Right lobe of liver (tissue), 6 donors: Measurements from ENCODE around the gene KLHL41. TPM values are rescaled to one million over a fixed set of nuclear protein-coding genes. Genes with fewer than 3 reads are reported as not detected.
A peak's percentile ranks its signal among the peaks of the same experiment; 100 is the strongest.
"Not testable (repeated sequence)": the region's sequence is repeated elsewhere in the genome, so short reads cannot be mapped to it uniquely, and the experiment has no call there.

Source experiments
- ATAC-seq, 4 donors: fragments of 200-7000 bp; cut with Tn5 transposase; one replicate each; pipeline ENCODE4 v1.9.1; 2020; ENCODE audit warnings: mild to moderate bottlenecking in 4 of 4, moderate library complexity in 4 of 4
- DNase-seq, 3 donors: peaks; one replicate each; pipeline ENCODE4 v3.0.0-alpha.2; 2020
- H3K27ac ChIP-seq, 3 donors: fragments of 200-600 bp; one replicate each; pipeline ENCODE4 v1.8.0; 2022
- H3K27me3 ChIP-seq, 2 donors: fragments of 200-600 bp; one replicate each; pipeline ENCODE4 v1.8.0; 2022
- H3K36me3 ChIP-seq, 4 donors: fragments of 200-600 bp; sonication (generic) in 1 of 4; one replicate each; pipeline versions ENCODE4 v1.5.1 to v1.8.0; 2017 to 2022; ENCODE audit warnings: control low read depth in 1 of 4
- H3K4me1 ChIP-seq, 4 donors: fragments of 200-600 bp; sonication (generic) in 1 of 4; one replicate each; pipeline versions ENCODE4 v1.5.1 to v1.8.0; 2017 to 2022; ENCODE audit warnings: control low read depth in 1 of 4
- H3K4me3 ChIP-seq, 3 donors: fragments of 200-600 bp; one replicate each; pipeline ENCODE4 v1.8.0; 2022
- H3K9me3 ChIP-seq, 4 donors: fragments of 200-600 bp; sonication (generic) in 1 of 4; one replicate each; pipeline versions ENCODE4 v1.5.1 to v1.8.0; 2017 to 2022; ENCODE audit warnings: control low read depth in 1 of 4
- POLR2A ChIP-seq: fragments of 450-650 bp; IDR thresholded peaks from one replicate; pipeline ENCODE4 v1.6.1; 2017; ENCODE audit warnings: antibody characterized with exemption, mild to moderate bottlenecking
- WGBS: methylation state at CpG from one replicate; pipeline ENCODE4 v1.1.6; 2018; ENCODE audit warnings: low coverage, low lambda C conversion rate; ENCODE audit not compliant: insufficient coverage; ENCODE audit errors: missing lambda C conversion rate; 5-methylcytosine and 5-hydroxymethylcytosine counted together
- intact Hi-C, 2 donors: fragments of 100-400 bp; cut with DNase I; formaldehyde crosslinking; loops; one replicate each; pipeline versions ENCODE4 v1.11.2 to v1.14.1; 2022
- total RNA-seq, 6 experiments: library from RNA; depleted of rRNA in 2 of 6; stranded (reverse); fragments of >200 nt in 2 of 6; fragmentation: NEBNext Ultra II Directional in 3 of 6; extraction: Animal tissue kit (Norgen Biotek cat#: 25700) in 3 of 6; gene quantifications; one replicate each; pipeline versions ENCODE4 v1.1.0 to v1.2.4, GENCODE V29; 2016 to 2023
- TF ChIP-seq, protein P1 (sequence below), 4 donors: fragments of 200-600 bp in 3 of 4; fragments of 450-650 bp in 1 of 4; IDR thresholded peaks; one replicate each; pipeline versions ENCODE4 v1.5.1 to v1.8.0; 2016 to 2022; ENCODE audit warnings: antibody characterized with exemption in 4 of 4, mild to moderate bottlenecking in 2 of 4
- donor health status: DM: no; HTN: yes; CAD: no.
- donor health status: DM: no; HTN: no; CAD: no.
- donor health status: DM: no; HTN: no; CAD: no.
- donor health status: DM: no; HTN: yes; CAD: no.
- donor health status: DM: no; HTN: yes; CAD: no.

KLHL41 gene
- total RNA-seq, 6 experiments from 2014 or later, result 0.22 to 3.7 (median 0.30) TPM

DNA sequence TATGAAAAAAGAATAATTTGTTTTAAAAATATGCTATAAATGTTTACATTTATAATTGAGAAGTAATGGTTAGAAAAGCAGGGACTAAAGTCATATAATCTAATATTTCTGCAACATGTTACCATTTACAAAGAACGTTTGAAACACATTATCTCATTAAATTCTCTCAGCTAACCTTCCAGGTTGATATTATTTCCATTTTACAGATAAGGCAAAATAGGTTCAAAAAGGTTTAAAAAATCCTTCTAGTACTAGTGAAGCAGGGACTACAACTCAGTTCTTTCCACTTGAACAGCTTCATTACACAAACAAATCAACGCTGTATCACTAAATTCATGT, 63.3 kb downstream of the KLHL41 start:
- 8% methylated on average over 2 of the region's 2 CpGs for WGBS
- no peak for ATAC-seq

DNA sequence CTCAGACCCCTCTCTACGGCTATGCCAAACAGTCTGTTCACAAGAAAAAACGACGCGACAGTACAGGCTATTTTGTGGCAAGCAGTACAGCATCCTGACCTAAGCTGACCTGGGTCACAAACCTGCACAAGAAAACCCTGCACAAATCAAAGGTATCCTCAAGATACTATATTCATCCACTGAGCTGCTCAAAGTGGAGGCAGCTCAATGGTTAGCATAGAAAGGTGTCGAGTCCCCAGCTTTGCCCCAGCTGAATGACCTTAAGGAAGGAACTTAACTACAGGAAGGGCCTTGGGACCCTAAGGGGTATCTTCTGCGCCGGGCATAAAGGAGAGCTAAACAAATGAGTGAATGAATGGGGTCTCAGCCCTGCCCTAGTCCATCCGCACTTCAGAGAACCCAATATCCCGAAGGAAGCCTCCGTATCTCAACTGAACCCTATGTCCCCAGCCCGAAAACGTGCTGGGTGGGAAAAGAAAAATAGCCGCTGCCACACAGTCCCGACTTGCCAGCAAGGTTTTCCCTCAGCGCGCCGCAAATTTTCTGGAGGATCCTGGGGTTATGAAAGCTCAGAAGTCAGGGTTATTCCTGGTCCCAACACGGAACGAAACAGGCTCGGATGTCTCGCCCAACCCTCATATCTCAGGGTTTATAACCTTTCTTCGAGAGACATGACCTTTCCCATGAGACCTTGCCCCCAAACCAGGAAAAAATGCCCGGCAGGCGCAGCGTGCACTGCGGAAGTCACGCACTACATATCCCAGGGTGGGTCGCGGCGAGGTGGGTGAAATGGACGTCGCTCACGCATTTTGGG, 63.9 kb downstream of the KLHL41 start, which contains the start of gene FASTKD1:
TSS of gene FASTKD1 (minus strand) at position 706 of the 814 bp plus-strand sequence. CDS start 1,836 bp downstream, outside the sequence.
- intact Hi-C loops, result no loop called here
- Histone ChIP-seq H3K36me3 (no peaks in the 10 kb centered on the region), H3K27me3 (no peaks in the 10 kb centered on the region), H3K27ac (peak within 1 kb of the TSS; percentile 61 to 73 (median 64)), H3K4me1 (peaks cover 0 to 8% (median 0%) of the 10 kb centered on the region in 4 donors), H3K4me3 (peak within 1 kb of the TSS; percentile 64 to 89 (median 83)), H3K9me3 (no peaks in the 10 kb centered on the region)
- WGBS, result 0% methylated on average over 33 of the region's 33 CpGs
- TF ChIP-seq, protein P1, sequence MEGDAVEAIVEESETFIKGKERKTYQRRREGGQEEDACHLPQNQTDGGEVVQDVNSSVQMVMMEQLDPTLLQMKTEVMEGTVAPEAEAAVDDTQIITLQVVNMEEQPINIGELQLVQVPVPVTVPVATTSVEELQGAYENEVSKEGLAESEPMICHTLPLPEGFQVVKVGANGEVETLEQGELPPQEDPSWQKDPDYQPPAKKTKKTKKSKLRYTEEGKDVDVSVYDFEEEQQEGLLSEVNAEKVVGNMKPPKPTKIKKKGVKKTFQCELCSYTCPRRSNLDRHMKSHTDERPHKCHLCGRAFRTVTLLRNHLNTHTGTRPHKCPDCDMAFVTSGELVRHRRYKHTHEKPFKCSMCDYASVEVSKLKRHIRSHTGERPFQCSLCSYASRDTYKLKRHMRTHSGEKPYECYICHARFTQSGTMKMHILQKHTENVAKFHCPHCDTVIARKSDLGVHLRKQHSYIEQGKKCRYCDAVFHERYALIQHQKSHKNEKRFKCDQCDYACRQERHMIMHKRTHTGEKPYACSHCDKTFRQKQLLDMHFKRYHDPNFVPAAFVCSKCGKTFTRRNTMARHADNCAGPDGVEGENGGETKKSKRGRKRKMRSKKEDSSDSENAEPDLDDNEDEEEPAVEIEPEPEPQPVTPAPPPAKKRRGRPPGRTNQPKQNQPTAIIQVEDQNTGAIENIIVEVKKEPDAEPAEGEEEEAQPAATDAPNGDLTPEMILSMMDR (IDR thresholded peaks at IDR 0.05), result no peak
- peak; percentile 18 for TF ChIP-seq POLR2A
- DNase-seq (peak; percentile 93 to 97 (median 96)), ATAC-seq (peak; percentile 99 to 100 (median 100))

More for the DNA sequence above, 63.3 kb downstream of the KLHL41 start:
- Histone ChIP-seq H3K36me3 (no peaks in the 10 kb centered on the region), H3K27ac (peak overlapping the region in 1 of 3 donors; percentile 61), H3K4me1 (peaks cover 0 to 8% (median 0%) of the 10 kb centered on the region in 4 donors), H3K9me3 (no peaks in the 10 kb centered on the region), H3K27me3 (no peaks in the 10 kb centered on the region), H3K4me3 (peak overlapping the region; percentile 64 to 89 (median 83))
- no peak for DNase-seq
- intact Hi-C loops, result no loop called here
- no peak for TF ChIP-seq POLR2A
- TF ChIP-seq, protein P1 (IDR thresholded peaks at IDR 0.05), result no peak

DNA sequence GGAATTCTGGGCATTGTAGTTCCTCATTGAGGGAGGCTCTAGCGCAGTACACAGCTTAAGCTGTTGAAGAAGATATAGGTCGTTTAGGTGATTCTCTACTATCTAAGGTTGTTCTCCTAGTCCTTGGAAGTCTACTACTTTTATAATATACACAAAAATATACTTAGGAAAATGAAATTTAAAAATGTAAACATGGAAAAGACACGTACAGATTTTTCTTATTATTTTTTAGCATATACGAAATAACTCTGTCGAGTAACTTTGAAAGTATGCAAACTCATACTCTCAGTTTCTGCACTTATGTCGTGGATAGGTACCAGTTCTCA, 64.4 kb downstream of the KLHL41 start:
- peak overlapping the region in 2 of 3 donors; percentile 83 to 89 for H3K4me3 ChIP-seq
- WGBS, result 31% methylated on average over 6 of the region's 6 CpGs
- no peaks in the 10 kb centered on the region for H3K9me3 ChIP-seq
- H3K4me1 ChIP-seq, result peaks cover 0 to 8% (median 0%) of the 10 kb centered on the region in 4 donors
- ATAC-seq (no peak), DNase-seq (no peak)
- TF ChIP-seq, protein P1 (IDR thresholded peaks at IDR 0.05), result no peak
- no peak for TF ChIP-seq POLR2A
- no peaks in the 10 kb centered on the region for H3K36me3 ChIP-seq
- no peaks in the 10 kb centered on the region for H3K27me3 ChIP-seq
- no peak overlapping the region for H3K27ac ChIP-seq
- intact Hi-C loops, result no loop called here

DNA sequence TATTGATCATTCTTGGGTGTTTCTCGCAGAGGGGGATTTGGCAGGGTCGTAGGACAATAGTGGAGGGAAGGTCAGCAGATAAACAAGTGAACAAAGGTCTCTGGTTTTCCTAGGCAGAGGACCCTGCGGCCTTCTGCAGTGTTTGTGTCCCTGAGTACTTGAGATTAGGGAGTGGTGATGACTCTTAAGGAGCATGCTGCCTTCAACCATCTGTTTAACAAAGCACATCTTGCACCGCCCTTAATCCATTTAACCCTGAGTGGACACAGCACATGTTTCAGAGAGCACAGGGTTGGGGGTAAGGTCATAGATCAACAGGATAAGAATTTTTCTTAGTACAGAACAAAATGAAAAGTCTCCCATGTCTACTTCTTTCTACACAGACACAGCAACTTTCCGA, 65.0 kb downstream of the KLHL41 start:
- H3K36me3 ChIP-seq, H3K27ac ChIP-seq, H3K4me3 ChIP-seq, ATAC-seq, H3K27me3 ChIP-seq, H3K9me3 ChIP-seq, intact Hi-C loops, H3K4me1 ChIP-seq, DNase-seq: not testable (repeated sequence)
- WGBS, result 63% methylated on average over 5 of the region's 5 CpGs

DNA sequence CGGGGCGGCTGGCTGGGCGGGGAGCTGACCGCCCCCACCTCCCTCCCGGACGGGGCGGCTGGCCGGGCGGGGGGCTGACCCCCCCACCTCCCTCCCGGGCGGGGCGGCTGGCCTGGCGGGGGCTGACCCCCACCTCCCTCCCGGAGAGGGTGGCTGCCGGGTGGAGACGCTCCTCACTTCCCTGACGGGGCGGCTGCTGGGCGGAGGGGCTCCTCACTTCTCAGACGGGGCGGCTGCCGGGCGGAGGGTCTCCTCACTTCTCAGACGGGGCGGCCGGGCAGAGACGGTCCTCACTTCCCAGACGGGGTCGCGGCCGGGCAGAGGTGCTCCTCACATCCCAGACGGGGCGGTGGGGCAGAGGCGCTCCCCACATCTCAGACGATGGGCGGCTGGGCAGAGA, 65.8 kb downstream of the KLHL41 start:
- H3K36me3 ChIP-seq, ATAC-seq, DNase-seq, H3K27ac ChIP-seq, intact Hi-C loops, H3K27me3 ChIP-seq, H3K9me3 ChIP-seq, H3K4me3 ChIP-seq, H3K4me1 ChIP-seq: not testable (repeated sequence)
- no CpG with 5 or more reads among the region's 36 CpGs for WGBS

Other genes with a start within 250 kb of the KLHL41 start
- gene LRP2, start 147.2 kb upstream of the KLHL41 start, total RNA-seq, result 1 to 10 TPM in 3 of 6 experiments, under 1 TPM in 3; 0.51 to 4.4 (median 1.0) TPM
- 1 to 10 TPM; 1.7 to 3.5 (median 2.3) TPM for gene BBS5, start 30.2 kb upstream of the KLHL41 start, total RNA-seq
- 10 to 100 TPM; 11.6 to 21.1 (median 13.4) TPM for gene FASTKD1, start 64.2 kb downstream of the KLHL41 start, total RNA-seq
- 10 to 100 TPM; 15.1 to 27.7 (median 23.8) TPM for gene PPIG, start 74.6 kb downstream of the KLHL41 start, total RNA-seq
- under 1 TPM in 1 of 6 experiments, not detected in 5; 0.86 TPM for gene CFAP210, start 184.7 kb downstream of the KLHL41 start, total RNA-seq
- 1 to 10 TPM; 1.8 to 5.6 (median 2.8) TPM for gene PHOSPHO2, start 184.8 kb downstream of the KLHL41 start, total RNA-seq
- gene KLHL23, start 224.1 kb downstream of the KLHL41 start, total RNA-seq, result 1 to 10 TPM; 4.7 to 6.6 (median 6.0) TPM